Astrocyte (in vitro differentiated cells and primary cell): ENCODE data around the gene NF2.
"Not testable (repeated sequence)": the region's sequence is repeated elsewhere in the genome, so short reads cannot be mapped to it uniquely, and the experiment has no call there.

Experiments
- CTCF ChIP-seq: IDR thresholded peaks from 2 replicates; pipeline ENCODE4 v1.5.1; 2011; ENCODE audit warnings: low read depth, mild to moderate bottlenecking, inconsistent platforms, low read length, moderate library complexity; ENCODE audit not compliant: insufficient read depth
- EZH2 ChIP-seq: IDR thresholded peaks from 2 replicates; pipeline ENCODE4 v1.6.1; 2012; ENCODE audit warnings: mild to moderate bottlenecking, low read length, inconsistent platforms; ENCODE audit not compliant: insufficient read depth

- TF ChIP-seq CTCF, EZH2: not testable (repeated sequence)
These were observed 36.9 kb upstream of the NF2 start for GRCh38 chr22:29566513-29566912.
